Fibroblast of upper back skin (primary cell): ENCODE measurements around the gene FDXR.

Experiments
- DNase-seq: peaks from one replicate; pipeline ENCODE4 v3.0.0-alpha.2; 2013

The FDXR gene

DNA sequence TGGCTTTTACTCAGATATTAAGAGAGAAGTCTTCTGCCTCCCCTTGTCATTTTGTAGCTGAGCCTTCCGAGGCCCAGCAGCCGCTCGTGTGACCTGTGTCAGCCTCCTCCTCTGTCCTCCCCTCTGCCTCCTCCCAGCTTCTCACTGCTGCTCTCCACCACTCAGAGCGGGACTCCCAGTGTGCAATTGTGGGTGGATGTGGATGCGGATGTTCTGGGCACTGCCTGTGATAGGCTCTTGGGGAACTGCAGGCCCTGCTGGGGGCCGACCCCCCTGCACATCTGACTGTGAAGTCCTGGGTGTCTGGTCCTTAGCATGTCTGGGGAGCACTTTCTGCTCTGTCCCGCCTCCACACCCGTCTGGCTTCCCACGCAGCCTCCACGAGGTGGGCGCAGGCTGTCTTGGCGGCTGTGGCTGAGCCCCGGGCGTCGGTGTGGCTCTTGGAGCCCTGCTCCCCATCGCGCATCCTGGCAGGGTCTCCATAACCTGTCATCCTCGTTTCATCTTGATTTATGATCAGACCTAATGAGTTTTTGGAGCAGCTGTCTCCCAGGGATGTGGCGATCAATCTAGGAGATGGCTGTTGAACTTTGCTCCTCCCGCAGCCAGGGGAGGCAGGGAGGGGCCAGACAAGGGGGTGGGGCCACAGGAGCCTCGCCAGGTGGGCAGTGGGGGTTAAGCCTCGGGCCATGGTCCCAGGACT is 41.2 kb downstream of the FDXR start:
- DNase-seq, result no peak

- DNase-seq, result no peak
Observed at GRCh38 chr17:74830861-74831260, 41.9 kb downstream of the FDXR start.

GRCh38 chr17:74827800-74828199 is 45.0 kb downstream of the FDXR start:
- DNase-seq, result no peak

GRCh38 chr17:74825952-74826719 is 46.7 kb downstream of the FDXR start:
- no peak for DNase-seq

DNA sequence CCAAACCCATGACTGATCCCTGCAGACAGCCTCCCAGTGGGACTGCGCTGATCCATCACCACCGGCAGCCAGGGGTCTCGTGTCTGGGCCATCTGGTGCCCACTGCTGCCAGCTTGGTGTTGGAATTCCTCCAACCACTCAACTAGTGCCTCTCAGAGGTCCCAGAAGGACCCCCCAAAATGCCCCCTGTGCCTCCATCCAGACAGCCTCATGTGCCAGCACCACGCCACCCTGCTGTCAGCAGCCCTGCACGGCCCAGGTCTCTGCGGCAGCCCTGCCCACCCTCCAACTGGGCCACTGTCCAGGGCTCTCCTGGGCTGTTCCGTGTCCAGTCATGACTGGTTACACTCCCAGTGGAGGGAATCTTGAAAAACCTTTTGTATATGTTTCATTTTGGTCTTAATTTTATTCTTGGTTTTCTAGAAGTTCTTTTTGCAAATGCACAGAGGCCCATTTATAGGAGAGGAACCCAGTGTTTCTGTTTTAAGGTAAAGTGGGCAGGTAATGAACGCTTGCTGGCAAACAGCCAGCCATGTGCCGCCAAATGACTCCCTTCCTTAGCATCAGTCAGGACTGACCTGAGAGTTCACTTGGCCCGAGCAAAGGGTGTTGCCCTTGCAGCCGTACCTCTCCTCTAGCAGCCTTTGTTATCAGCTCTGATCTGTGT is 47.7 kb downstream of the FDXR start:
- DNase-seq, result no peak

GRCh38 chr17:74822939-74823367 is 49.8 kb downstream of the FDXR start:
- no peak for DNase-seq

- no peak for DNase-seq
Observed at GRCh38 chr17:74822335-74822938, 50.4 kb downstream of the FDXR start.

DNA sequence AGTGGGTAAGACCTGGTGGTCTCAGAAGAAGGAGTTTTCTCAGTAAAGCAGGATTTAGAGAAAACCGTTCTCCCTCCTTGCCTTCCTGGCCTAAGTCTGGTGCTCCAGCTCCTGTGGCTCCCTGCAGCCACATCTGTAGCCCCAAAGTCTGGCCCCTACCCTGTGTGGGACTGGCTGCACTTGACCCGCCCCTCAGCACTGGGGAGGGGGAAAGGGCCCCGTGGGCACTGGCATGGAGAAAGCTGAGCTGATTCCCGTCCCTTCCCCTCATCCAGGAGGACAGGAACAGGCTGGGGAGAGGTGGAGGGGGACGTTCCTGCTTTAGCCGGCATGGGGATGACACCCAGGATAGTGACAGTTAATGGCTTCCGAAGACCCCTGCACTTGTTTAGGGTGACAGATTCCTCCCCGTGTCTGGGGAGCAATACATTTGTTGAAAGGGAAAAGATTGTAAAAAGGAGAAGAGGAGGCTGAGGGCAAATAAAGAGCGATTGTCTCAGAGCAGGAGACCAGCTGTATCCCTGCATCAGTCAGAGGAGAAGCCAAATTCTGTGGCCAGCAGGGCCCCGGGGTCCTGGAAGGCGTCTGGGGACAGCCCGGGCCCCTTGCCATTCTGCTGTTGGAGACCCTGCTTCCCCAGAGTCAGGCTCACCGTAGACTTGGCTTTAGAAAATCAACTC is 51.0 kb downstream of the FDXR start:
- no peak for DNase-seq

DNA sequence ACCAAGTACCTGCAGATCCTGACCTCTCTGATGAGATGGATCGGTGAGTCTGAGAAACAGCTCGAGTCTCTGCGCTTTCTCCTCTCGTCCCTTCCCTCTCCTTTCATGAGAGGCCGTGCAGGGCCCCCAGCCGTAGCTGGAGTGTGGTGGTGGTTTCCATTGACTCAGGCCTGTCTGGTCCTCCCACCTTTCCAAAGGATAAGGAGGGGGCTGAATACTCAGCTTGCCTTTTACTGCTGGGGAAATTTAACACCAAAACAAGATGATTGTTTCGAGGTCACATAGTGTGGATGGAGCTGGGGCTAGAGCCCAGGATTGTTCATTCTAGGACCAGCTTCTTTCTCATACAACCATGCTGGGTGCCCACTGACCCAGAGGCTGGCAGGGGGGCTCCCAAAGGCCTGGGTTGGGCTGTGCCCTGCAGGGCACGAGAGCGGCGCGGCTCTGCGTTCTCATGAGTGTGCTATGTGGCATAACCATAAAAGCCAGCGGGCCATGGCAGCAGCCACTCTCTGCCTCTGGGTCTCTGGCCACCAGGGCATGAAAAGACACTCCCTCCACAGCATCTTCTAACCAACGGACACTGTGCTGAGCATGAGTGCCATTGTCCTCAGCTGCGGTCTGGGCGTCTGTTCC is 52.9 kb downstream of the FDXR start:
- DNase-seq, result no peak

- DNase-seq, result no peak
Observed at GRCh38 chr17:74818291-74818938, 54.4 kb downstream of the FDXR start.

- DNase-seq, result no peak
Observed at GRCh38 chr17:74816905-74817620, 55.7 kb downstream of the FDXR start.

DNA sequence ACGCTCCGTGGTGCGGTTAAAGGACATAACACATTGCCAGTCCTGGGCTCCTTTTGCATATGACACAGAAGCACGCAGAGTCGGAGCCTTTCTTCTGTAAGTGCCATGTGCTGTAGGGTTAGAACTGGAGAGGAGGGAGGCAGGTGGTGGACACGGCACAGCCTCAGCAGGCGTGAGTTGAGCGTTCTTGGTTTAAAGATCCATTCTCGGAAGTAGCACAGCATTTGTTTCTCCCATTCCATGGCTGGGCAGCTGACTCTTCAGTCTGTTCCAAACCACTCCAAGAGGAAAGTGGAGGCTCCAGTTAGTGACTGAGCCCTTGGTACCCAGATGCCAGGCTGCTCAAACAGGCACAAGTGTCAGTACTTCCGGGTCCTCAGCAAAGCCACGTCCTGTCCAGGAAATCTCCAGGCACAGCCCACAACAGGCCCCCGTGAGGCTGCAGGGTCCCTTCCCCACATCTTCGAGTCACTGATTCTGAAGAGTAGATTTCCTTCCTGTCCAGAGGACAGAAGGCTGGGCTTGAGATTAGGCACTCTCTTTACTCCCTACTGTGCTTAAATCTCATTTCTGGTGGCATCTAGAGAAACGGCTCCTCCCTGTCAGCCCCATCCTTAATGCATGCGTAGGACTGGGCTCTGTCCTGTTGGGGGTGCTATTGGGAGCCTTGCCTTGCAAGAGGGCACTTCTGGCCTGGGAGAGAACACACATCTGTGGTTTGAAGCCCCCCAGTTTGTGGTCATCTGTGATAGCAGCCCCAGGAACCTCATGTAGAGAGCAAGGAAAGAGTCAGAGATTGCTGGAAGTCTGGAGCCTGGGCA is 57.0 kb downstream of the FDXR start:
- DNase-seq, result no peak

DNA sequence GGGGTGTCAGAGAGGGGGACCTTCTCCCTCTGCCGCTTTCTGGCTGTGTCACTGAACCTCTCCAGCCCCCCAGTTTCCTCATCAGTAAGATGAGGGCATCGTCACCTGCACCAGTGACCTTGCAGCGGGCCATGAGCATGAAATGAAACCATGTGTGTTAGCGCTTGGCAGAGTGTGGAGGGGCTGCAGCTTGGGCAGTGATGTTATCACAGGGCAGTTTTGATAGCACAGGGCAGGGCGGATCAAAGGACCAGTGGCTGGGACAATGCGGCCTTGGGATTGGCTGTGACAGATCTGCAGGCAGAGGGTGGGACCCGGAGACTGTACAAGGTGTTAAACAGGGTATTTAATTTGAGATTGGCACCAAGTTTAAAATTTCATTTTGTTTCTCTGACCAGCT is 57.7 kb downstream of the FDXR start:
- DNase-seq, result no peak

DNA sequence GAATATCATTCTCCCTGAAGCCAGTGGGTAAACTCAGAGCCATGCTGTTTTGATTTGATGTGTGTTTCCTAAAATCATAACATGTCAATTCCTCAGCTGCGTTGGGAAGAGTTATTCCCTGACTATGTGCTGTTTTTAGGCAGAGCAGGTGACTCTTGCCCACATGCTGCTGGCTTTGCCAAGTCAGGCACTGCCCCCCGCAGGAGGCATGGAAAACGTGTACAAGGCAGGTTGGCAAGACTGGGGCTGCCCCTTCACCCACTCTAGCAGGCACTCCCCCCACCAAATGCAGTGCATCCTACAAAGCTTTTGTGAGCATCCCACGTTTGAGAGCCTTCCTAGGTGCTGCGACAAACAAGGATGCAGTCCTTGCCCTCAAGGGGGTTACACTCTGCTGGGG is 58.3 kb downstream of the FDXR start:
- DNase-seq, result no peak
